Stimulated activated CD4-positive, alpha-beta T cell treated with anti-CD3 and anti-CD28 coated beads, Interleukin-1b, Interleukin-23, amount 100 ng/mL, for 4 hours (primary cell): Measurements from ENCODE around the gene SLC39A10.

Experiments
- DNase-seq, 2 donors: peaks; one replicate each; pipeline ENCODE4 v3.0.0-alpha.2; 2020; ENCODE audit warnings: low read depth in 2 of 2

The SLC39A10 gene, protein sequence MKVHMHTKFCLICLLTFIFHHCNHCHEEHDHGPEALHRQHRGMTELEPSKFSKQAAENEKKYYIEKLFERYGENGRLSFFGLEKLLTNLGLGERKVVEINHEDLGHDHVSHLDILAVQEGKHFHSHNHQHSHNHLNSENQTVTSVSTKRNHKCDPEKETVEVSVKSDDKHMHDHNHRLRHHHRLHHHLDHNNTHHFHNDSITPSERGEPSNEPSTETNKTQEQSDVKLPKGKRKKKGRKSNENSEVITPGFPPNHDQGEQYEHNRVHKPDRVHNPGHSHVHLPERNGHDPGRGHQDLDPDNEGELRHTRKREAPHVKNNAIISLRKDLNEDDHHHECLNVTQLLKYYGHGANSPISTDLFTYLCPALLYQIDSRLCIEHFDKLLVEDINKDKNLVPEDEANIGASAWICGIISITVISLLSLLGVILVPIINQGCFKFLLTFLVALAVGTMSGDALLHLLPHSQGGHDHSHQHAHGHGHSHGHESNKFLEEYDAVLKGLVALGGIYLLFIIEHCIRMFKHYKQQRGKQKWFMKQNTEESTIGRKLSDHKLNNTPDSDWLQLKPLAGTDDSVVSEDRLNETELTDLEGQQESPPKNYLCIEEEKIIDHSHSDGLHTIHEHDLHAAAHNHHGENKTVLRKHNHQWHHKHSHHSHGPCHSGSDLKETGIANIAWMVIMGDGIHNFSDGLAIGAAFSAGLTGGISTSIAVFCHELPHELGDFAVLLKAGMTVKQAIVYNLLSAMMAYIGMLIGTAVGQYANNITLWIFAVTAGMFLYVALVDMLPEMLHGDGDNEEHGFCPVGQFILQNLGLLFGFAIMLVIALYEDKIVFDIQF

DNA sequence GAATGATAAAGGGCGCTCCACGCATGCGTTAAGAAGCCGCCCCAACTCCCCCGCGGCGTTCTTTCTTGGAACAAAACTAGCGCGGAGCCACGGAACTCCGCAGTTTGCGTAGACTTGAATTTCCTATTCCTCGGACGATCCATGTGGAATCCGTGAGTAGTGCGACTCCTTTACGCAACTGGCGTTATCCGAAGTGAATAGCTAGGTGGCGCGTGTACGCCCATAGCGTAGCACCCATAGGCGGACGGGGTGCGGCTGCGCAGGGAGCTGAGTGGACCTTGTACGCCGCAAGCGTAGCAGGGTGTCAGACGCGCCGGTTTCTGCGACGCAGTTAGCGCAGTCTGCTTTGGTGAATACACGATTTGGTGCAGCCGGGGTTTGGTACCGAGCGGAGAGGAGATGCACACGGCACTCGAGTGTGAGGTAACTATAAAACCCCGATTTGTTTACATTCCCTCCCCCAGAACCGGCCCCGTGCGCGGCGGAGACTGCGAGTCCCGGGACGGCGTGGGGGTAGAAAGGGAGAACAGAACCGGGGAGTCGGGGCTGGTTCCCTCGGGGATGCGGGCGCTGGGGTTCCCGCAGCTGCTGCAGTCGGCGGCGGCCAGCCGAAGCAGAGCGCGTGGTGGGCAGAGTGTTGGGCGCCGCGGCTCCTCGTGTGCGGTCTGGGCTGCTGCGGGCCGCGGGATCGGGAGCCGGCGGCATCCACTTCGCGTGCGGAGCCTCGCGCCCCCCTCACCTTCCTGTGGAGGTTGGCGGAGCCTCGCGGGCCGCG lies at the start of gene SLC39A10:
Gene SLC39A10 (plus strand): TSS at position 368 of the 775 bp plus-strand sequence. CDS start 22,817 bp downstream, outside the sequence.
- DNase-seq = peak; percentile 95 to 98

DNA sequence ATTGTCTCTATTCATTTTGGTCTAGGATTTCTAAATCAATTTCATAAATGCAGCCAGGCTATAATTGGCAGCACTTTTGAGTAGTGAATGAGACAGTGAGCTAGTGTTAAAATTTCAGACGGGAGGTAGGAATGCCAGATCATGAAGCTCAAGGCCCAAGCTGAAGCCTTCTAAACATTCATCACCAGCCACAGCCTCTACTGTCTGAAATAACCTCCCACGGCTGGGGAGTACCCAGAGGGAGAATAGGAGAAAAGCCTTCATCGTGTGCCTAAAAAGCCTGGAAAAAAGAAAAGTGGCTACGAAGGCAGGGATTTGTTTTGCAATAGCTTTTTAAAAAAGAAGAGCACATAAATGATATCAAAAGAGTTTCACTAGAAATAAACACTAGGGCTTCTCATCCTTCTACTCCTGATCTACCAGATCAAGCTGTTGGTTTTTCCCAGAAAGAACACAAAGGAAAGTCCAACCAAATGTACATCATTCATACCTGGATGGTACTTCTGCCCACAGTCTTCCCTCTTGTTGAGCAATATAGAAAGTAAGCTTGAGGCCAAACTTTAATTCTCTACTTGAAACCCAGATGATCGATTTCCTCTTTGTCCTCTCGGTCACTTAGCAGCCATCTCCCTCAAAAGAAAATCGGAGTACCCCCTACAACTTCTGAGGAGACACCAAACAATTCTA lies 48.1 kb upstream of the SLC39A10 start:
- DNase-seq = no peak

DNA sequence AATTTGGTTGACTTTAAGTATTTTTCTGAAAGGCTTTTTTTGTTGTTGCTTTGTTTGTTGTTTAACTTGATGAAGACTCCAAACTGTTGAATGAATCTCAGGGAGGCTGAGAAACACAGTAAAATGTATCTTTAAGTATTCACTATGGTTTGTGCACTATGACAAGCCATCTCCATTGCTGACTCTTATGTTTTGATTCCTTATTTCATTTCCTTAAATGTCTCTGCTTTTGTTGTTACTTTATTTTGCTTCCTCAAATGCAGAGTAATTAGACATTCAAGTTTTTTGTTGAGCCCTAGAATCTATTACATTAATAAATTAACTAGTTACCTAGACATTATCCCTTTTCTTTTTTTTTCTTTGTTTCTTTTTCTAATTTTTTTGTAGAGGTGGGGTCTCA lies 46.3 kb upstream of the SLC39A10 start:
- no peak for DNase-seq

DNA sequence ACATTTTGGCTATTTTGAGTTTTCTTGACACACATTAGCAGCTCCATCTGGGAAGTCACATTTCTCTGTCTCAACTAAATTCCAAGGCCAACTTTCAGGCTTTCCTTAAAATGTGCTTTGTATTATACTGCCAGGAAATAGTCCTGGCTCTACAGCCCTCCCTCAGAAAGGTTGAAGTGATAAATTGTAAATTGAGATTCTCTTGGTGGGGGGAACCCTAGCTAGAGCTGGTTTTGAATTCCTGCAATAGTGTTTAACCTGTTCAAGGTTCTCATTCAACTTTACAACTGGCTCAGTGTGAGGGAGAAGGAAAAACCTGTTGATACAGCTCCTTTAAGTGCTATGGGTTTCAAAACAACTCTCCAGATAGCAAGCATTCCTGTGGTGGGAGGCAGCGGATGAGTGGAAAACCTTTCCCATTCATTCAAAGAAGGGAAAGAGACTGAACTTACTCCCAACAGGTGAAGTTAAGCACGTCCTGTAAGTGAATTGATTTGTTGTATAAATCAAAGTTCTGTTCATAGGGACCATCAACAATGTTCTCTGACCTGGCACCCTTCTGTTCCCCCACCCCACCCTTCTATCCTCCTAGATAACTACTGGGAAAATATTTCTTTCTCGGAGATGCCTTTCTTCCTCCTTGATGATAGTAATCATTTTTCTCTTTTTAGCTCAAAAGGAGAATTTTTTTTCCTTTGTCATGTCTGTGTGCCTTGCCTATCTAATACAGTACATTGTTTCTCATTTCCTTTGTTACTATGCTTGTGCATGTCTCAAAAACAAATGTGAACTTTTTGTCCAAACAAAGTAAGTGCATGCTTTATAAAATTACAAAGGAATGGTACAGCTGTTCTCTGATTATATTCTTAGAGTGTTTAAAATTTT lies 44.2 kb upstream of the SLC39A10 start:
- no peak for DNase-seq

DNA sequence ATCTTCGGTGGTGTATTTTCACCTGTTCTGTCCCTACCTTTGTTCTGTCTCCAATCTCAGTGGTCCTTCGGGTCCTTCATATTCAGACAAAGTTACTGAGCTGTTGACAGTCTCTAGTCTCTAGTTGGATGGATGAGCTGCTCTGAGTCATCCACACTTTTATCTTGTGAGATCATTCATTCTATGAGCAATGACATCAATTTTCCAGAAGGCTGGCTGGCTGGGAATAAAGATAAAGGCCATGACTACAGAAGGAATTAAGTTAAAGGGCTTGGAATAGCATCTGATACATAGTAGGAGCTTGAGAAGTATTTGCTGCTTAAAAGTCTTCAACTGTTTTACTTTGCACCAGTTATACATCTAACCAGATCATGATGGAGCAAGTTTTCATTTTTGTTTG lies 43.1 kb upstream of the SLC39A10 start:
- no peak for DNase-seq

DNA sequence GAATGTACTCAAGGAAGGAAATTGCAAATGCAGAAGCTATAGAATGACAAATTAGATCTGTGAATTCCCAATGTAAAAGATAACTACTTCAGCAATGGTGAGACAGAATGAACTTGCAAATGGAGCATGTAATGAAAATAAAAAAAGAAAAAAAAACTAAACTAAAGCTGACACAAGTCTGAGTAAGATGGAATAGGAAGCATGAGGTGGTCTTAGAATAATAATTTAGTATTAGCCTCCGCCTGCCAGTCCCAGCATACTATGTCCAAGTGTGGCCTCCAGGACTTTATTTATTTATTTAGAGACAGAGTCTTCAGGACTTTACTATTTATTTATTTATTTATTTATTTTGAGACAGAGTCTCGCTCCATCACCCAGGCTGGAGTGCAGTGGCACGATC lies 37.4 kb upstream of the SLC39A10 start:
- no peak for DNase-seq

DNA sequence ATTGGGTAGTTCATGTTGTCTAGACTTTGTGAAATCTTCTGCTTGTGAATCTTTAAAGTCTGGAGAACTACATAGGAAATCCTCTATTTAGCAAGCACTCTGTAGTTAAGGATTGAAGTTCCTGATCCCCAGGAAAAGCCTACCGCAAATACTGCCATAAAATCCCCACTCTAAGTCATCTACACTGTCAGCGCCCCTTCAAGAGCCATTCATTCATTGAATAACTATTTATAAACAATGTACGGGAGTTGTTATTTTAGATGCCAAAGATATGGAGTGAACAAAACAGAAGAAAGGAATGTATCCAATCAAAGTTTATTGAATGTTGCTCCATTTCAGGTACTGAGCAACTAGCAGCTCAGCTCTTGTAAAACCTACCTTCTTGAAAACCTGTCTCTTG lies 36.5 kb upstream of the SLC39A10 start:
- DNase-seq = no peak

DNA sequence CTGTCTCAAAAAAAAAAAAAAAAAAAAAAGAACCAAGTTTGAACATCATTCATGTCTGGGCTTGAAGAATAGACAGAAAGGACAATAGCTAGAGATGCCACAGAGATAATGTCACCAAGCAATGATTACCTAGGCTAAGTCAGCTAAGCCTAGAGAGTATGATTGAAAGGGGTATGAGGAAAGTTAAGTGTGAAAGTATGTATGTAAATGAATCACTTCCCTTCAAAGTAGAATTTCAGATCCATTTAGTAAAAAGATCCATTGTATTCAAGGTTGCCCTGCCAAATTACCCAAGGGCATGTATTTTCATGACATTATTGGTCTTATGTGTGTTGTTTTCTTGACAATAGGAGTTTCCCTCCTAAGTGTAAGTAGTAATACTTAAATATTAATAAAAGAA lies 34.1 kb upstream of the SLC39A10 start:
- no peak for DNase-seq

DNA sequence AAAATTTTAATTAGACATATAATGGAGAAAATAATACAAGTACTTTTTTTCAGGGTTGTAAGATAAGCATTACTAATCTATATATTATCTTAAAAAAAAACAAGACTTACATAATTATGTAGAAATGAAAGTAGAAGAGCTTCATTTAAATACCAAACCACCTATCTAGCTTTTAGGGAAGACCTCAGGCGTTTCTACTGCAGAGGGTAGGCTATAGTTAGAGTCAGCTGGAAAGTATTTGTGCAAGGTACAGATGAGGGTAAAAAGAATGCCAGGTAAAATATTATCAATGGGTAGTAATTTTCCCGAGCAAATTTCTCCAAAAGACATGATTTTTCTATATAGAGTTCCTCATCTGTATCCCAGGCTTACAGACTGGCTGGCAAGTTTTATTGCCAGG lies 30.5 kb upstream of the SLC39A10 start:
- DNase-seq = no peak

DNA sequence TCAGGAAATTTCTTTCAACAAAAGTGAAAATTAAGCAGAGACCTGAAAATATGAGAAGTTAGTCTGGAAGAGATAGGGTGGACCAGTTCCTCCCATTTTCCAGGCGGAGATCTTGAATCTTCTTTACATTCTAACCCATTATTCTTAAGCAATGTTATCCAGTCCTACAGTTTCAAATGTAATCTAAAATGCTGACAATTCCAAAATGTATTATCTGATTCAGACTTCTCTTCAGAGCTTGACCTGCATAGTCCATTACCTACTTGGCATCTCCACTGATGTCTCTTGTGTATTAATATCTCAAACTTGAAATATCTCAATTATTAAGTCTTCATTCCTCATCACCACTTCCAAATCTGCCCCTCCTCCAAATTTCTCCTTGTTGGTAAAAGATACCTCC lies 28.4 kb upstream of the SLC39A10 start:
- no peak for DNase-seq

DNA sequence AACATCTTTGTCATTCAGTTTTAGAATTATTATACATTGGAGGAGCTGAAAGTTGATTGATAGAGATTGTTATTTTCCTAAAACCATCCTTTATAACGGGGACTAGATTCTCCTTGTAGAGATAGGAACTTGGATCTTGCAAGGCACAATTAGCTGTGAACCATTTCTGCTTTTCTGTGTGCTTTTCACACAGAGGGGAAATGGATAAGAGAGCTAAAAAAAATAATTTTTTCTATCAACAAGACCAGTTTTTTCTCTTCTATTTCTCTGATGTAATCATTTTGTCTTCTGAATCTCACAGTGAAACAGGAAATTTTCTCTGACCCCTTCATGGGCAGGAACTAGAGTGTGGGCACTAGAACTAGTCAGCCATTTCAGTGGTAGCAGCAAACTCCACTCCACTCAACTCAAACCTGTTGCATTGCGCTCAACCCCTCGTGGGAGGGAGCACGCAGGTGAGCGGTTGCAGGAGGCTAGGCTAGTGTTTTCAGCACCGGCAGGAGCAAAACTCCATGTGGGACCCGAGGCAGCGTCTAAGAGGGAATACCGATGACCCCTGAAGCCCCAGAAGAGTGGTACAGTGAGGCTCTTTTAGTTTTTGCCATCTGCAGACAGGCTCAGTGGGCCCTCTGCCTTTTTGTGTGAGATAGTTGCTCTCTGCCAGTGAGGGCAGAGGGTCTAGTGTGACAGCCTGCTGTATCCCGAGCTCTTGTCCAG lies 24.0 kb upstream of the SLC39A10 start:
- no peak for DNase-seq

DNA sequence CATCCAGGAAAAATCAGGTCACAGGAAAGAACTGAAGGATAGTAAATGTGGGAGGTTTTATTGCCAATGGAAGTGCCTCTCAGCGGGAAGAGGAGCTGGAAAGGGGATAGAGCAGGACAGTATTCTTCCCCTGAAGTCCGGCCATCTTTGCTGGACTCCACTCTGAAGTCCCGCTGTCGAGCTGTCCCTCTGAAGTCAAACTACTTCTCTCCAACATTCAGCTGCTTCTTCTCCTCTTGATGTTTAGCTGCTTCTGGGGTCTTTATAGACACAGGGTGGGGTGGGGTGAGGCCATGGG lies 23.5 kb upstream of the SLC39A10 start:
- DNase-seq = no peak

DNA sequence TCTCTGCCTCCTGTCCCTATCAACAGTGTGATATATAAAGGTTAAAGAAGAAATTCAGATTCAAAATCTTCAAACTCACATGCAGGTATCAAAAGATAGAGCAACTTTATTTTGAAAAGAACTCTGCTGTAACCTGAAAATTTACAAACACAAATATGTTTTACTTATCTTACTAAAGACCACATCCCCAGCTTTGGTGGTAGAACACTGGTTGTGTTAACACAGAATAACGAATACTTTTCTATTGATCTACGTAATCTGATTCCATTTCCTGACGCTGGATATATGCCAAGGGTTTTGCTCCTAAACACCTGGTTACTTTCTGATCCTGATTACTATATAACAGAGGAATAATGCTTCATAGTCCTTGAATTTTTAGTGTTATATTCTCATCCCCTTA lies 23.1 kb upstream of the SLC39A10 start:
- DNase-seq = no peak

DNA sequence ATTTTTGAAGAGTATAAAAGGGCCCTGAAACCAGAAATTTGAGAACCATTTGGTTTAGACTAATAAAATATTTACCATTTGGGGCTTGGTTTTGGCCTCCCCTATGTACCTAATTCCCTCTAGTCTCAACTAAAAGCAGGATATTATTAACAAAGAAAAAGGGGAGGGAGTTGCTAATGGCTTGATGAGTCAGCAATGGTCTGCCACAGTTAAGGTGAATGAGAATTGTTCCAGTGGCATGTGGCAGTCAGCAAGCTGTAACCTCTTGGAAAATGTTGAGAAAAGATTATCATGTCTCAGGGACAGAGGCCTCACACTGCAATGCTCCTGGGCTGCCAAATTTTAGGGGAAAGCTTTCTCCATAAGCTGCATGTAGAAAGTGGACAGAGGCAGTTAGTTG lies 20.1 kb upstream of the SLC39A10 start:
- no peak for DNase-seq

DNA sequence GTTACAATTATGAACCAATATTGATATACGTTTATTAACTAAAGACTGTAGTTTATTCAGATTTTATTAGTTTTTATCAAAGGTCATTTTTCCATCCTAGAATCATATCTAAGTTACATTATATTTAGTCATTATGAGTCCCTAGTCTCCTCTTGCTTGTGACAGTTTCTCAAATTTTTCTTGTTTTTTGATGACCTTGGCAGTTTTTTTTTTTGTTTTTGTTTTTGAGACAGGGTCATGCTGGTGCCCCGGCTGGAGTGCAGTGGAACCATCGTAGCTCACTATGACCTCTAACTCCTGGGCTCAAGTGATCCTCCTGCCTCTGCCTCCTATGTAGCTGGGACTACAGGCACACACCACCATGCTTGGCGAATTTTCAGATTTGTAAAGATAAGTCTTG lies 18.3 kb upstream of the SLC39A10 start:
- DNase-seq = no peak

DNA sequence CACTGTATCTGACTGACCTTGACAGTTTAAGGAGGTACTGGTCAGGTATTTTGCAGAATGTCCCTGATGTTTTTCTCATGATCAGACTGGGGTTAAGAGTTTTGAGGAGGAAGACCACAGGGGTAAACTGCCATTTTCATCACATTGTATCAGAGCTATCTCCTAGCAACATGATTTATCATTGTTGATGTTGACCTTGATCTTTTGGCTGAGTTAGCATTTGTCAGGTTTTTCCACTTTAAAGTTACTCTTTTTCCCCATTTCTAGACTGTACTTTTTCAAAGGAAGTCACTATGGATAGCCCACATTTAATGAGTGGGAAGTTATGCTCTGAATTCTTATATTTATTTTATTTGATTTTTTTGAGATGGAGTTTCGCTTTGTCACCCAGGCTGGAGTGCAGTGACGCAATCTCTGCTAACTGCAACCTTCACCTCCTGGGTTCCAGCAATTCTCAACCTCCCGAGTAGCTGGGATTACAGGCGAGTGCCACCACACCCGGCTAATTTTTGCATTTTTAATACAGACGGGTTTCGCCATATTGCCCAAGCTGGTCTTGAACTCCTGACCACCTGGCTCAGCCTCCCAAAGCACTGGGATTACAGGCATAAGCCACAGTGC lies 17.7 kb upstream of the SLC39A10 start:
- DNase-seq = no peak

DNA sequence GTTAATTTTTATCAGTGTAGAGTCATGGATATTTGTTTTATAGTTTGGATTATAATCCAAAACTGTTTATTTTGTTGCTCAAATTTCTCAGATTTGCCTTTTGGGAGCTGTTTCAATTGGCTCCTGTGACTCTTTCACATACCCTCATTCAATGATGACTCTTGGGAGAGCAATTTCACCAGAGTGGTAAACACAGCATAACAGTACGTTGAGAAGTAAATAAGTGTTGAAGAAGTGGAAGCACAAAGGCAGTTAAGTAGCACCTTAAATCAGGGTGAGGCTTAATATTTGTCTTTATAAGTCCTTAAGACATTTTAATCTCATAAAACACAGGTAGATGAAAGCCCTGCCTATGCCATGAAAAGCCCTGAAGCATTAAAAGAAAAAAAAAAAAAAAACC lies 17.1 kb upstream of the SLC39A10 start:
- DNase-seq = no peak

DNA sequence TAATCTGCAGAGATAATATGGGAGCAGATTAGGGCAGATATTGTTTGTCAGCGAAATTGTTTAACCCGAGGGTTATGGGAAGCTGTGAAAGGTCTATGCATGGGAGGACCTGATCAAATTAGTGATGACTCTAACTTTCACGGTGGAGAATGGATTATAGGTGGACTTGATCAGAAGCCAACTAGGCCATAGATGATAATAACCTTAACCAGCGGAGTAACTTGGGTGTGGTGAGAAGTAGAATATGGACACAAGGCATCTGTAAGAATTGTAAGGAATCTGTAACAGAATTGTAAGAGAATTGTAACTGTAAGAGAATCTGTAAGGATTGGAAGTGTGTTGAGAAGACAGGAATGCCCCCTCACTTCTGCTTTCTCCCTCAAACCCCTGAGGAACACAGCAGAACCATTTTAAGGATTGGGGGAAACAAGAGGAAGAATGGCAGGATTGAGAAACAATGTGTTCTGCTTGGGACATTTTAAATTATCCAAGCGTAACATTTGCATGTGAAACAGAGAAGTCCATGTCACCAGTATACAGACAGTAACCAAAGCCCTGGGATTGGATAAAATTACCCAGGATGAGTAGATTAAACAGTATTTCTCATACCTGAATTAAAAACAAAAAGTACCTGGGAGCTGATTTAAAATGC lies 14.9 kb upstream of the SLC39A10 start:
- no peak for DNase-seq

DNA sequence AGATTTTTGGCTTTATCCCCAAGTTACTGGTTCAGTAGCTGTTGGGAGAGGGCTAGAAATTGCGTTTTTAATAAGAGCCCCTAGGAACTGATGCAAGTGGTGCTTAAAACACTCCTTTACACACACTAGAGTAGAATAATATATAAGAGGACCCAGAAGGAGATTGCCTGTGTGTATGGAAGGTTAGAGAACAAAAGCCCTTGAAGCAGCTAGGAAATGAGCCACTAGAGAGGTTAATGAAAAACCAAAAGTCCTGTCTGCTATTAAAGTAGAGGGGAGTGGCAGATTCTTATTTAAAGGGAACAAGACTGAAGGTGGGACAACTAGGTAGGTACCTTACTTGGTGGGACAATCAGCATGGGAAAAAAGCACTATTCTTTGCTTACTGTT lies 14.4 kb upstream of the SLC39A10 start:
- no peak for DNase-seq
